ENCODE results near the gene ARMC9.
"Not testable (repeated sequence)": the region's sequence is repeated elsewhere in the genome, so short reads cannot be mapped to it uniquely, and the experiment has no call there.

ARMC9 gene

GRCh38 chr2:231372326-231372725, 173.9 kb downstream of the ARMC9 start:
- no peak for DNase-seq (ENCODE audit: low read depth, low spot score)
- TF ChIP-seq CTCF (IDR thresholded peaks at IDR 0.05; ENCODE audit: low read depth, low read length), result no peak
- in situ Hi-C loops (cut with HindIII; ENCODE audit: low sequenced_read_pairs), result no loop called here
- H3K4me3 ChIP-seq (ENCODE audit: low read depth, low read length), result no peak overlapping the region

- no peak overlapping the region for H3K4me3 ChIP-seq (ENCODE audit: low read depth, low read length)
- TF ChIP-seq CTCF (IDR thresholded peaks at IDR 0.05; ENCODE audit: low read depth, low read length), result no peak
- in situ Hi-C loops (cut with HindIII; ENCODE audit: low sequenced_read_pairs), result no loop called here
- DNase-seq (ENCODE audit: low read depth, low spot score), result no peak
Measured at GRCh38 chr2:231373184-231373583, 174.8 kb downstream of the ARMC9 start.

GRCh38 chr2:231373786-231374349, 175.4 kb downstream of the ARMC9 start:
- TF ChIP-seq CTCF (IDR thresholded peaks at IDR 0.05; ENCODE audit: low read depth, low read length), result no peak
- no peak for DNase-seq (ENCODE audit: low read depth, low spot score)
- H3K4me3 ChIP-seq (ENCODE audit: low read depth, low read length), result no peak overlapping the region
- in situ Hi-C loops (cut with HindIII; ENCODE audit: low sequenced_read_pairs), result no loop called here

- no peak for TF ChIP-seq CTCF (IDR thresholded peaks at IDR 0.05; ENCODE audit: low read depth, low read length)
- in situ Hi-C loops (cut with HindIII; ENCODE audit: low sequenced_read_pairs), result no loop called here
- no peak overlapping the region for H3K4me3 ChIP-seq (ENCODE audit: low read depth, low read length)
- DNase-seq (ENCODE audit: low read depth, low spot score), result no peak
Measured at GRCh38 chr2:231374771-231375170, 176.3 kb downstream of the ARMC9 start.

- DNase-seq (ENCODE audit: low read depth, low spot score); in situ Hi-C loops (cut with HindIII; ENCODE audit: low sequenced_read_pairs); H3K4me3 ChIP-seq (ENCODE audit: low read depth, low read length): not testable (repeated sequence)
Measured at GRCh38 chr2:231375994-231376615, 177.7 kb downstream of the ARMC9 start.

GRCh38 chr2:231376857-231377256, 178.4 kb downstream of the ARMC9 start:
- TF ChIP-seq CTCF (IDR thresholded peaks at IDR 0.05; ENCODE audit: low read depth, low read length), result no peak
- no peak for DNase-seq (ENCODE audit: low read depth, low spot score)
- H3K4me3 ChIP-seq (ENCODE audit: low read depth, low read length), result no peak overlapping the region
- in situ Hi-C loops (cut with HindIII; ENCODE audit: low sequenced_read_pairs), result no loop called here

GRCh38 chr2:231378026-231378722, 179.7 kb downstream of the ARMC9 start:
- DNase-seq (ENCODE audit: low read depth, low spot score), result no peak
- in situ Hi-C loops (cut with HindIII; ENCODE audit: low sequenced_read_pairs), result no loop called here
- TF ChIP-seq CTCF (IDR thresholded peaks at IDR 0.05; ENCODE audit: low read depth, low read length), result no peak
- H3K4me3 ChIP-seq (ENCODE audit: low read depth, low read length), result no peak overlapping the region
